ENCODE results near the gene TNFRSF19.

Gene TNFRSF19

GRCh38 chr13:23668562-23668961, 98.3 kb downstream of the TNFRSF19 start:
- TF ChIP-seq CTCF (IDR thresholded peaks at IDR 0.05; ENCODE audit: low read depth, low read length, missing control alignments), result no peak
- no peak overlapping the region for H3K4me3 ChIP-seq (replicated peaks; ENCODE audit: low read depth, low read length)
- no peak for DNase-seq (ENCODE audit: extremely low read depth, low read depth)

- no peak for DNase-seq (ENCODE audit: extremely low read depth, low read depth)
- H3K4me3 ChIP-seq (replicated peaks; ENCODE audit: low read depth, low read length), result no peak overlapping the region
- TF ChIP-seq CTCF (IDR thresholded peaks at IDR 0.05; ENCODE audit: low read depth, low read length, missing control alignments), result no peak
Measured at GRCh38 chr13:23670793-23671192, 100.6 kb downstream of the TNFRSF19 start.

- TF ChIP-seq CTCF (IDR thresholded peaks at IDR 0.05; ENCODE audit: low read depth, low read length, missing control alignments), result no peak
- no peak overlapping the region for H3K4me3 ChIP-seq (replicated peaks; ENCODE audit: low read depth, low read length)
- DNase-seq (ENCODE audit: extremely low read depth, low read depth), result no peak
Measured at GRCh38 chr13:23671377-23671776, 101.2 kb downstream of the TNFRSF19 start.

- no peak for DNase-seq (ENCODE audit: extremely low read depth, low read depth)
- no peak for TF ChIP-seq CTCF (IDR thresholded peaks at IDR 0.05; ENCODE audit: low read depth, low read length, missing control alignments)
- H3K4me3 ChIP-seq (replicated peaks; ENCODE audit: low read depth, low read length), result no peak overlapping the region
Measured at GRCh38 chr13:23671897-23672296, 101.7 kb downstream of the TNFRSF19 start.

GRCh38 chr13:23672616-23673015, 102.4 kb downstream of the TNFRSF19 start:
- no peak overlapping the region for H3K4me3 ChIP-seq (replicated peaks; ENCODE audit: low read depth, low read length)
- DNase-seq (ENCODE audit: extremely low read depth, low read depth), result no peak
- TF ChIP-seq CTCF (IDR thresholded peaks at IDR 0.05; ENCODE audit: low read depth, low read length, missing control alignments), result no peak

- no peak overlapping the region for H3K4me3 ChIP-seq (replicated peaks; ENCODE audit: low read depth, low read length)
- peak; percentile 47 for DNase-seq (ENCODE audit: extremely low read depth, low read depth)
- no peak for TF ChIP-seq CTCF (IDR thresholded peaks at IDR 0.05; ENCODE audit: low read depth, low read length, missing control alignments)
Measured at GRCh38 chr13:23673354-23673753, 103.1 kb downstream of the TNFRSF19 start.

- no peak overlapping the region for H3K4me3 ChIP-seq (replicated peaks; ENCODE audit: low read depth, low read length)
- DNase-seq (ENCODE audit: extremely low read depth, low read depth), result no peak
- no peak for TF ChIP-seq CTCF (IDR thresholded peaks at IDR 0.05; ENCODE audit: low read depth, low read length, missing control alignments)
Measured at GRCh38 chr13:23673867-23674605, 103.8 kb downstream of the TNFRSF19 start.
